HG03520 (cell line): ENCODE data around the gene ORM1.
"Not testable (repeated sequence)": the region's sequence is repeated elsewhere in the genome, so short reads cannot be mapped to it uniquely, and the experiment has no call there.

Experiments used
- ATAC-seq: cut with Tn5 transposase; IDR thresholded peaks from one replicate; pipeline ENCODE4 v1.9.1; 2021; ENCODE audit warnings: mild to moderate bottlenecking, moderate library complexity; ENCODE audit not compliant: unreplicated experiment

The ORM1 gene

GRCh38 chr9:114322160-114322818 is 609 bp upstream of the ORM1 start:
- ATAC-seq: not testable (repeated sequence)

DNA sequence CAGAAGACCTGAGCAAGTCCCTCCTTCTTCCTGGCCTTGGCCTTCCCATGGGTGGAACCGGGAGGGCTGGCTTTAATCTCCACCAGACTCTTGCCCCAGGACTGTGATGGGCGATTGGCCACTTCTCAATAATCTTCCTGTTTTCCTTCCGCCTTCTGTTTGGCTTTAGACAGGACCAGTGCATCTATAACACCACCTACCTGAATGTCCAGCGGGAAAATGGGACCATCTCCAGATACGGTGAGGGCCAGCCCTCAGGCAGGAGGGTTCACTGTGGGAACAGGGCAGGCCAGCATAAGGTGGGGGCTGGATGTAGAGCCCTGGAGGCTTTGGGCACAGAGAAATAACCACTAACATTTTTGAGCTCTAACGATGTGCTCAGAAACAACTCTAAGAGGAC is 951 bp downstream of the ORM1 start:
- ATAC-seq: not testable (repeated sequence)

GRCh38 chr9:114324492-114324891 is 1.6 kb downstream of the ORM1 start:
- no peak for ATAC-seq

DNA sequence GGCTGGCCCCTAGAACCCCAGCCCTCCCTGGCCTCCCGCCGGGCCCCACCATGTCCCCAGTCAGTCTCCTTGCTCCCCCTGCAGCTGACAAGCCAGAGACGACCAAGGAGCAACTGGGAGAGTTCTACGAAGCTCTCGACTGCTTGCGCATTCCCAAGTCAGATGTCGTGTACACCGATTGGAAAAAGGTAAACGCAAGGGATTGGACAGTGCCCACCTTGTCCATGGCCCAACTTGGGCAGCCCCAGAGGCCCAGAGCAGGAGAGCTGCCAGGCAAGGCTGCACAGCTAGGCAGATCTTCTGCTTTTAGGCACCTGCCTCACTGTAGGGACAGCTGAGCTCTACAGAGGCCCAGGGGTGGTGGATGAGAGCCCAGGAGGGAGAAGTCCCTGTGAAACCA is 2.1 kb downstream of the ORM1 start:
- ATAC-seq: not testable (repeated sequence)

DNA sequence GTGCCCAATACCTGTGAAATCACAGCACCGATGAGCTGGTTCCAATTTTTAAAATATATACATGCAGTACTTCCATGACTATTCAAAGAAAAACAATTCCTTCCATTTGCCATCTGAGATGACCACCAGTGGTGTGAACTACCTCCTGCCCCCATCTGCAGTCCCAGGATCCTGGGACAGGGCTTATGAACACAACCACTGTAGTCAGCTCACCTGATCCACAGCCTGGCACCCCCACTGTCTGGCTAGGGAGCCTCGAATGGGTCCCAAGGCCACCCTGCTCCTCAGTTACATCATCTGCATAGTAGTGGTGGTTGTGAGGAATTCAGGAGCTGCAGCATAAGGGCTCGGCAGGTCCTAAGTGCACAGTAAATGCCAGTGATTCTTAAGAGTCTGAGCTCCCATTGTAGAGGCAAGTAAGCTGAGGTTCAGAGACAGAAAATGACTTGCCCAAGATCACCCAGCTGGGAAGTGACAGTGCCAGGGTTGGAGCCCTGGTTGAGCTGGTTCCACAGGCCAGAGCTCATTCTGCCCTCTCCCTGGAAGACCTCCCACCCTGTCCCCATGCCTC is 2.9 kb downstream of the ORM1 start:
- ATAC-seq: not testable (repeated sequence)

DNA sequence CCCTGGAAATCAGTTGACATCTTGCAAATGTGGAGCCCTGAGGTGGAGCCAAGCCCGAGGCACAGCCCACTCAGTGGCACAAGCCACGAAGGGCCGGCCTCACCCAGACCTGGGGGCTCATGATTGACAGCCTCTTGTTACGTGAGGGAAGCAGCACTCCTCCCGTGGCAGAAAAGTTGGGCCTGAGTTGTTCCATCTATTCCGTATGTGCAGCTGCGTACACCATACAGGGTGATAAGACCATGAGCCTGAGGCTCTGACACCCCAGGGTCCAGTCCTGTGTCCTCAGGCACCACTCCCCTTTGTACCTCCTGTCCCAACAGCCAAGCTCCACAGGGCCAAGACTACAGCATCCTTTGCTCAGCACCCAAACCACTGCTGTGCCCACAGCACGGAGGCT is 4.9 kb downstream of the ORM1 start:
- ATAC-seq: no peak

DNA sequence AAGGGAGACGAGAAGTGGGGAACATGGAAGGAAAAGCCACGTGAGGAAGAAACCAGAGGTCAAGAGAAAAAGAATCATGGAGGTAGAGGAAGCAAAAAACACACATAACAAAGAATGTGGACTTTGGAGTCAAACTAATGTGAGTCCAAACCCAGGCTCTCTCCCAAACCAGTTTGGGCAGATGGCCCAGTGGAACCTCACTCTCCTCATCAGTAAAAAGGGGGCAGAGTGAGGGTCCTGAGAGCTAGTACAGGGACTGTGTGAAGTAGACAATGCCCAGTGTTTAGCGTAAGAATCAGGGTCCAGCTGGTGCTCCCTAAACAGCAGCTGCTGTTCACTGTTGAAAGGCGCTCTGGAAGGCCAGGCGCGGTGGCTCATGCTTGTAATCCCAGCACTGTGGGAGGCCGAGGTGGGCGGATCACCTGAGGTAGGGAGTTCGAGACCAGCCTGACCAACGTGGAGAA is 5.5 kb downstream of the ORM1 start:
- not testable (repeated sequence) for ATAC-seq

DNA sequence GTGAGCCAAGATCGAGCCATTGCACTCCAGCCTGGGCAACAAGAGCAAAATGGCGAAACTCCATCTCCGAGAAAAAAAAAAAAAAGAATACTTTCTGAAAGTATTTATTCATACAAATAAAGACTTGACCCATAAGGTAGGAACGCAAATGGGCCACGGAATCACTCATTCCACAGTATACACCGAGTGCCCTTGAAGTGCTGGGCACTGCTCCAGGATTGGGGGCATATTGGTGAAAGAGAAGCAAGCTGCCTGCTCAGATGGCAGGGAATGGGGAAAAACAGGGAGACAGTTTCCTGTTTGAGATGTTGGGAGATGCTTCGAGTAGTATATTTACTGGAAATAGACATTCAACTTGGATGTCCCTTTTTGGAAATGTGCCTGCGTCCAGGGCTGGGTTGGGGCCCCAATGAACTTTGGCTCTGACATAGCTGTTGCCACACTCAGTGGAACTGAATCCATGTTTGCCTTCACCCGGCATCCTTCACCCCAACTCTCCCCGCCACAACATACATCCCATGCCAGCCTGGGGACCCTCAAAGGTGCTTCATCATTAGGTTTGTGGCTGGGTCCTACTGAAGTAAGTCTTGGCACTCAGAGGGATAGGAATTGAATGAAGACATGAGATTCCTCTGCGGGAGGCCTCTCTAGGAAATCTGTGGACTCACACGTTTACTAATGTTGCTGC is 6.2 kb downstream of the ORM1 start:
- not testable (repeated sequence) for ATAC-seq

GRCh38 chr9:114329625-114330022 is 6.7 kb downstream of the ORM1 start, which contains the start of gene ORM2:
Gene ORM2, plus strand, starts transcription at chr9:114329869. Its CDS starts 36 bp downstream, at chr9:114329905.
- ATAC-seq: not testable (repeated sequence)

DNA sequence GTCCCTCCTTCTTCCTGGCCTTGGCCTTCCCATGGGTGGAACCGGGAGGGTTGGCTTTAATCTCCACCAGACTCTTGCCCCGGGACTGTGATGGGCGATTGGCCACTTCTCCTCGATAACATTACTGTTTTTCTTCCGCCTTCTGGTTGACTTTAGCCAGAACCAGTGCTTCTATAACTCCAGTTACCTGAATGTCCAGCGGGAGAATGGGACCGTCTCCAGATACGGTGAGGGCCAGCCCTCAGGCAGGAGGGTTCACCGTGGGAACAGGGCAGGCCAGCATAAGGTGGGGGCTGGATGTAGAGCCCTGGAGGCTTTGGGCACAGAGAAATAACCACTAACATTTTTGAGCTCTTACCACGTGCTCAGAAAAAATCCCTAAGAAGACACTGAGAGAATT is 7.7 kb downstream of the ORM1 start:
- no peak for ATAC-seq

DNA sequence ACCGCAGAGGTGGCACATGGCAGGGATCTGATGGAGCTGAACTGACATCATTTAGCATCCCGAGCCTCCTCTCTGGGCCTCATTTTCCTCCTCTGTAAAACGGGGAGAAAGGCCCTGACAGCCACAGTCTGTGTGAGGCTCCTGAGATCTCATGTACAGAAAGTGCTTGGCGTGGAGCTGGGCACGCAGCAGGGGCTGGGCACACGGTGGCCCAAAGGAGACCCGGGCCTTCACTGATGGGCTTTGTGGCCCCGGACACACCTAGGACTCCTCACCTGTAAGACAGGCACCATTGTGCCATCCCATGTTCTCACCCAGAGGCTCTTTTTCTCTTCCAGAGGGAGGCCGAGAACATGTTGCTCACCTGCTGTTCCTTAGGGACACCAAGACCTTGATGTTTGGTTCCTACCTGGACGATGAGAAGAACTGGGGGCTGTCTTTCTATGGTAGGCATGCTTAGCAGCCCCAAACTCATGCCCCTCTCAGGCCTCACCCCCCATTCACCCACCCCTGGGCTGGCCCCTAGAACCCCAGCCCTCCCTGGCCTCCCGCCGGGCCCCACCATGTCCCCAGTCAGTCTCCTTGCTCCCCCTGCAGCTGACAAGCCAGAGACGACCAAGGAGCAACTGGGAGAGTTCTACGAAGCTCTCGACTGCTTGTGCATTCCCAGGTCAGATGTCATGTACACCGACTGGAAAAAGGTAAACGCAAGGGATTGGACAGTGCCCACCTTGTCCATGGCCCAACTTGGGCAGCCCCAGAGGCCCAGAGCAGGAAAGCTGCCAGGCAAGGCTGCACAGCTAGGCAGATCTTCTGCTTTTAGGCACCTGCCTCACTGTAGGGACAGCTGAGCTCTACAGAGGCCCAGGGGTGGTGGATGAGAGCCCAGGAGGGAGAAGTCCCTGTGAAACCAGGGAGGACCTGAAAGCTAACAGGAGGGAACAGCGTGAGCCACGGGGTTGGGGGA is 8.6 kb downstream of the ORM1 start:
- not testable (repeated sequence) for ATAC-seq

- ATAC-seq: not testable (repeated sequence)
Measured at GRCh38 chr9:114332474-114333040, 9.7 kb downstream of the ORM1 start.

DNA sequence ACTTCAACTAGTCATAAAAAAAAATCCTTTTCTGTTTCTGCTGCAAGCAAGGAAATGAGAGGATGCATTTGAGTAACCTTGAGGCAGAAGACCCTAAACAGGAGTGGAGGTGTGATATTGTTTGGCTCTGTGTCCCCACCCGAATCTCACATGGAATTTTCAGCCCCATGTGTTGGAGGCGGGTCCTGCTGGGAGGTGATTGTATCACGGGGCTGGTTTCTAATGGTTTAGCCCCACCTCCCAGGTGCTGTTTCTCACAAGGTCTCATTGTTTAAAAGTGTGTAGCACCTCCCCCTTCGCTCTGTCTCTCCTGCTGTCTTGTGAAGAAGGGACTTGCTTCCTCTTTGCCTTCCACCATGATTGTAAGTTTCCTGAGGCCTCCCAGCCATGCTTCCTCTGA is 10.8 kb downstream of the ORM1 start:
- ATAC-seq: not testable (repeated sequence)

DNA sequence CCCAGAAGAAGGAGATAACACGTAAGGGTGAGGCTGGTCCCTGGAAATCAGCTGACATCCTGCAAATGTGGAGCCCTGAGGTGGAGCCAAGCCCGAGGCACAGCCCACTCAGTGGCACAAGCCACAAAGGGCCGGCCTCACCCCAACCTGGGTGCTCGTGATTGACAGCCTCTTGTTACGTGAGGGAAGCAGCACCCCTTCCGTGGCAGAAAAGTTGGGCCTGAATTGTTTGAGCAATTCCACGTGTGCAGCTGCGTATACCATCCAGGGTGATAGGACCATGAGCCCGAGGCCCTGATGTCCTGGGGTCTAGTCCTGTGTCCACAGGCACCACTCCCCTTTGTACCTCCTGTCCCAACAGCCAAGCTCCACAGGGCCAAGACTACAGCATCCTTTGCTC is 11.6 kb downstream of the ORM1 start:
- no peak for ATAC-seq

GRCh38 chr9:114335745-114336144 is 12.8 kb downstream of the ORM1 start:
- ATAC-seq: no peak

DNA sequence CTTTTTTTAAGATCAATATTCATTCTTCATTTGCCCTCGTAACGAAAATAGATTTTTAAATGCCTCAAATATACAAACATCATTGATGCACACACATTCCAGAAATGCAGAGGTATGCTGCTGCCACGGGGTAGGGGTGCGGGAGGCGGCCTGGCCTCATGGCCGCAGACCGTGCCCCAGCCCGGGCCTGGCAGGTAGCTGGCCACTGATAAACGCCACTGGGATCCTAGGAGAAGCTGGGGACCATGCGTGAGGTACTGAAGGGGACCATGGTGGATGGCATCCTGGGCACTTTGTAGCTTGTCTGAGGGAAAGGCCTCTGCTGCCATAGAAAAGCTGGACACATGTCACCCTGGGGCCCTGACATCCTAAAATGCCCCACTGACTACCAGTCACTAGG is 13.3 kb downstream of the ORM1 start:
- no peak for ATAC-seq

DNA sequence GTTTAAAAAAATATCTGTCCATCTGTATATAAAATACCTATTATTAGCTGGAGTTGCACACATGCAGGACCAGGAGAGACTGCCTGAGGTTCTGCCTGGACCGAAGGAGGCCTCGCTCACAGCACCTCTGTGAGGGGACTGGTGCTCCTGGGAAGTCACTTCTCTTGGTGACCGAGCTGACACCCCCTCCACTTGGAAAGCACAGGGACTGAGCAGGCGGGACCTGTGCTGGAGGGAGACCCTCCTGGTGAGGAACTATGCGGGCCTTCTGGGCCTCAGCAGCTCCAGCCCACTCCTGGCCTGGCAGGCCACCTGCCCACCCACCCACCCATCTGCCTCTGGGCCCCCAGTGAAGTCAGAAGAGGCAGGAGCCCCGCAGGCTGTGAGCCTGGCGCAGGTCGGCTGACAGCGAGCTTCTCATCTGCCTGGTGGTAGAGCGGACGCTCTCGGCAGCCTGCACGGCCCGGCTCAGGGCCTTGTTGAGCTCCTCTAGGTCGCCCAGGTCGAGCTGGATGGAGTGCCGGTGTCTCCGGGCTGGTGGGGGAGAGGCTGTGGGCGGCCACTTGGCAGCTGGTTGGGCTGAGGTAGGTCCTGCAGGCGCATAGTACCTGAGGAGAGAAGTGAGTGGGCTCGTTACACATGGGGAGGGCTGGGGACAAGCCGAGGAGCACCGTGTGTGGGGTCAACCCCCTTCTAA is 13.9 kb downstream of the ORM1 start:
- ATAC-seq: no peak

- no peak for ATAC-seq
Measured at GRCh38 chr9:114338187-114338586, 15.3 kb downstream of the ORM1 start.

DNA sequence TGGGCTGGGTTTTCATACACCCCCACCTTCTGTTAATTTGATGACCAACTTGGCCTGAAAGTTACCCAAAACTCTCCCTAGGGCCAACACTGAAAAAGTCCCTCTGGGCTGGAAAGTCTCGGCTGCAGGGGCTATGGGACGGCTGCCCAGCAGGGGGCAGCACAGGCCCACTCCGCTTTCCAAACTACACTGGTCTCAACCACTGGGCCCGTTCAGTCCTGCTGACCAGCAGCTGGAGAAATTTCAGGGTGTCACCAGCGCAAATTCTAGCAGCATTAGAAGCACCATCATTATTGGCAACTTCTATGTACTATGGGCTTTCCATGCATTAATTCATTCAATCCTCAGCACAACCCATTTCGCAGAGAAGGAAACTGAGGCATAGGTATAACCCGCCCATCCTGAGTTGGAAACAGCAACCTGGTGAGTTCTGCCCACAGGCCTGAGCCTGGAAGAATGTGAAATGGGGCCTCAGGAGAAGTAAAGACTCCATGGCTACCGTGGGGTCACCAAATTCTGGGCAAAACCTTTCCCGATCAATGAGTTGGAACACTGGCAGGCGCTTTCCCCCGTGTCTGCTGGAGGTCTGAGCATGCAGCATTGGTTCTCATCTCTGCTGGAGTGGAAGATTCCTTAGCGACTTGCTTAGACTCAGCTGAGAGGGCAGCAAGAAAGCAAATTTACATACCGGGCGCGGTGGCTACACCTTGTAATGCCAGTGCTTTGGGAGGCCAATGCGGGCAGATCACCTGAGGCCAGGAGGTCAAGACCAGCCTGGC is 16.4 kb downstream of the ORM1 start:
- ATAC-seq: peak; percentile 64
